ENCODE measurements around the gene CDC25B. TPM values are rescaled to one million over a fixed set of nuclear protein-coding genes. Genes with fewer than 3 reads are reported as not detected.

CDC25B gene
- total and polyA plus RNA-seq, 2 of the 13 experiments (the other 11 are each of a cell fraction or from before 2014, with no cell fraction given), result 14.5 to 19.4 TPM

DNA sequence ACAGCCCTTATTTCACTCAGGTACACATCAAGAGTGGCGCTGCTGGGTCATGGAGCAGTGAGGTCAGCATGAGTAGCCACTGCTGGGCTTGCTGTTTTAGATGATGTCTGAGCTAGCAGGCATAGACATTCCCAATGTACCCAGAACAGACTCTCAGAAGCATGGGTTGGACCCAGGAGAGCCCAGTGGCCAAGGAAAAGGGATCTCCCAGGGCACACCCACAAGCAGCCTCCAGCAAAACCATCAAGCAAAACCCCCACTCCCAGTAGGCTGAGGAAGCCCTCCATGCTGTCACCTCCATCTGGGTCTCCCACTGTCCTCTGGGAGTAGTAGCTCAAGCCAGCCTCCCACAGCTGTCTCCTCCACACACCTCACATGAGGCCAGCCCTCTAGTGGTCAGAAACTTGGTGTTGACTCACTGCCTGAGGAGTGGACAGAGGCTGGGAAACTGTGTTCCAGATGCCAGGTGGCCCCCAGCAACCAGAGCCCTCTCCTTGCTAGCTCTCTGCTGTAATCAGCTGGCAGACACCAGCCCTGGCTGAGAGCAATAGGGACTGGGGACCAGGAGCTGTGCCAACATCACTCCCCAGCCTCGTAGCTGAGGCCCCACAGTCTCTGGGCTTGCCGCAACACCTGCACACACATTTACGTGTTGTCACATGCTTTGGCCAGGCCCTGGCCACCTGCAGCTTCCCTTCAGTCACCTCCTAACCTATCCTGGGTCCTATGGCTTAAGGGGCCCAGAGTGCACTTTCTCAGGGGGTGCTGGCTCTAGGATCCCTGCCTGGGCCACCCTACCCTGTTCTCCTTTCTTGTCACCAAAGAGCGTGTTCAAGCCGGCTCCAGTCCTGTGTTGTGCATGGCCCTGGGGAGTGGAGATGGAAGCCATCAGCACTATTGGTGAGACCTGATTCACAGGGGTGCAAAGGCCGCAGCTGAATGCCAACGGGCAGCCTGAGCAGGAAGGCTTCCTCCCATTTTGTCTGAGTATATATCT, 22.3 kb downstream of the CDC25B start (continued):
- TF ChIP-seq FOXC1 (CRISPR knock-in tag; IDR thresholded peaks at IDR 0.05; ENCODE audit: borderline replicate concordance), result peak; percentile 86
- TF ChIP-seq, protein P1, sequence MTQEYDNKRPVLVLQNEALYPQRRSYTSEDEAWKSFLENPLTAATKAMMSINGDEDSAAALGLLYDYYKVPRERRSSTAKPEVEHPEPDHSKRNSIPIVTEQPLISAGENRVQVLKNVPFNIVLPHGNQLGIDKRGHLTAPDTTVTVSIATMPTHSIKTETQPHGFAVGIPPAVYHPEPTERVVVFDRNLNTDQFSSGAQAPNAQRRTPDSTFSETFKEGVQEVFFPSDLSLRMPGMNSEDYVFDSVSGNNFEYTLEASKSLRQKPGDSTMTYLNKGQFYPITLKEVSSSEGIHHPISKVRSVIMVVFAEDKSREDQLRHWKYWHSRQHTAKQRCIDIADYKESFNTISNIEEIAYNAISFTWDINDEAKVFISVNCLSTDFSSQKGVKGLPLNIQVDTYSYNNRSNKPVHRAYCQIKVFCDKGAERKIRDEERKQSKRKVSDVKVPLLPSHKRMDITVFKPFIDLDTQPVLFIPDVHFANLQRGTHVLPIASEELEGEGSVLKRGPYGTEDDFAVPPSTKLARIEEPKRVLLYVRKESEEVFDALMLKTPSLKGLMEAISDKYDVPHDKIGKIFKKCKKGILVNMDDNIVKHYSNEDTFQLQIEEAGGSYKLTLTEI (CRISPR knock-in tag; conservative IDR thresholded peaks at IDR 0.05), result no peak
- no peak for TF ChIP-seq EZH2 (conservative IDR thresholded peaks at IDR 0.05; ENCODE audit: low read depth, low read length)
- TF ChIP-seq, protein P2, sequence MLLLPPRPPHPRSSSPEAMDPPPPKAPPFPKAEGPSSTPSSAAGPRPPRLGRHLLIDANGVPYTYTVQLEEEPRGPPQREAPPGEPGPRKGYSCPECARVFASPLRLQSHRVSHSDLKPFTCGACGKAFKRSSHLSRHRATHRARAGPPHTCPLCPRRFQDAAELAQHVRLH (CRISPR knock-in tag; IDR thresholded peaks at IDR 0.05; ENCODE audit: borderline replicate concordance, low read depth), result peak; percentile 95; the same call in 1 of the 2 replicates
- peak; percentile 90; the same call in 1 of the 2 replicates for TF ChIP-seq ZNF343 (CRISPR knock-in tag; IDR thresholded peaks at IDR 0.05)
- TF ChIP-seq REL (CRISPR knock-in tag; conservative IDR thresholded peaks at IDR 0.05), result no peak
- no peak for TF ChIP-seq ZNF564 (CRISPR knock-in tag; IDR thresholded peaks at IDR 0.05)
- TF ChIP-seq, protein P3, sequence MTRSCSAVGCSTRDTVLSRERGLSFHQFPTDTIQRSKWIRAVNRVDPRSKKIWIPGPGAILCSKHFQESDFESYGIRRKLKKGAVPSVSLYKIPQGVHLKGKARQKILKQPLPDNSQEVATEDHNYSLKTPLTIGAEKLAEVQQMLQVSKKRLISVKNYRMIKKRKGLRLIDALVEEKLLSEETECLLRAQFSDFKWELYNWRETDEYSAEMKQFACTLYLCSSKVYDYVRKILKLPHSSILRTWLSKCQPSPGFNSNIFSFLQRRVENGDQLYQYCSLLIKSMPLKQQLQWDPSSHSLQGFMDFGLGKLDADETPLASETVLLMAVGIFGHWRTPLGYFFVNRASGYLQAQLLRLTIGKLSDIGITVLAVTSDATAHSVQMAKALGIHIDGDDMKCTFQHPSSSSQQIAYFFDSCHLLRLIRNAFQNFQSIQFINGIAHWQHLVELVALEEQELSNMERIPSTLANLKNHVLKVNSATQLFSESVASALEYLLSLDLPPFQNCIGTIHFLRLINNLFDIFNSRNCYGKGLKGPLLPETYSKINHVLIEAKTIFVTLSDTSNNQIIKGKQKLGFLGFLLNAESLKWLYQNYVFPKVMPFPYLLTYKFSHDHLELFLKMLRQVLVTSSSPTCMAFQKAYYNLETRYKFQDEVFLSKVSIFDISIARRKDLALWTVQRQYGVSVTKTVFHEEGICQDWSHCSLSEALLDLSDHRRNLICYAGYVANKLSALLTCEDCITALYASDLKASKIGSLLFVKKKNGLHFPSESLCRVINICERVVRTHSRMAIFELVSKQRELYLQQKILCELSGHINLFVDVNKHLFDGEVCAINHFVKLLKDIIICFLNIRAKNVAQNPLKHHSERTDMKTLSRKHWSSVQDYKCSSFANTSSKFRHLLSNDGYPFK (CRISPR knock-in tag; IDR thresholded peaks at IDR 0.05; ENCODE audit: borderline replicate concordance), result peak; percentile 80
- no peak for TF ChIP-seq RELA (CRISPR knock-in tag; IDR thresholded peaks at IDR 0.05)
- TF ChIP-seq NFRKB (IDR thresholded peaks at IDR 0.05), result no peak
- TF ChIP-seq RBM39 (IDR thresholded peaks at IDR 0.05; ENCODE audit: low read depth, low read length, poor library complexity, severe bottlenecking), result no peak
- TF ChIP-seq KDM5A (IDR thresholded peaks at IDR 0.05; ENCODE audit: borderline replicate concordance, low read length), result no peak
- TF ChIP-seq TSC22D2 (CRISPR knock-in tag; IDR thresholded peaks at IDR 0.05; ENCODE audit: borderline replicate concordance), result peak; percentile 77; the same call in 1 of the 2 replicates
- no peak for TF ChIP-seq NFE2L2 (IDR thresholded peaks at IDR 0.05; ENCODE audit: low read length)
- peak; percentile 80 for TF ChIP-seq SOX5 (CRISPR knock-in tag; IDR thresholded peaks at IDR 0.05; ENCODE audit: borderline replicate concordance)
- peak; percentile 58 for TF ChIP-seq ZSCAN25 (CRISPR knock-in tag; IDR thresholded peaks at IDR 0.05)
- peak; percentile 96; the same call in 1 of the 2 replicates for TF ChIP-seq ZNF614 (CRISPR knock-in tag; IDR thresholded peaks at IDR 0.05; ENCODE audit: borderline replicate concordance)
- TF ChIP-seq ZNF589 (CRISPR knock-in tag; conservative IDR thresholded peaks at IDR 0.05), result 0 out of 2 replicates have a peak, but pooled peaks have one; percentile 73
- TF ChIP-seq, protein P4, sequence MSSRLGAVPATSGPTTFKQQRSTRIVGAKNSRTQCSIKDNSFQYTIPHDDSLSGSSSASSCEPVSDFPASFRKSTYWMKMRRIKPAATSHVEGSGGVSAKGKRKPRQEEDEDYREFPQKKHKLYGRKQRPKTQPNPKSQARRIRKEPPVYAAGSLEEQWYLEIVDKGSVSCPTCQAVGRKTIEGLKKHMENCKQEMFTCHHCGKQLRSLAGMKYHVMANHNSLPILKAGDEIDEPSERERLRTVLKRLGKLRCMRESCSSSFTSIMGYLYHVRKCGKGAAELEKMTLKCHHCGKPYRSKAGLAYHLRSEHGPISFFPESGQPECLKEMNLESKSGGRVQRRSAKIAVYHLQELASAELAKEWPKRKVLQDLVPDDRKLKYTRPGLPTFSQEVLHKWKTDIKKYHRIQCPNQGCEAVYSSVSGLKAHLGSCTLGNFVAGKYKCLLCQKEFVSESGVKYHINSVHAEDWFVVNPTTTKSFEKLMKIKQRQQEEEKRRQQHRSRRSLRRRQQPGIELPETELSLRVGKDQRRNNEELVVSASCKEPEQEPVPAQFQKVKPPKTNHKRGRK (CRISPR knock-in tag; IDR thresholded peaks at IDR 0.05), result no peak
- TF ChIP-seq, protein P5, sequence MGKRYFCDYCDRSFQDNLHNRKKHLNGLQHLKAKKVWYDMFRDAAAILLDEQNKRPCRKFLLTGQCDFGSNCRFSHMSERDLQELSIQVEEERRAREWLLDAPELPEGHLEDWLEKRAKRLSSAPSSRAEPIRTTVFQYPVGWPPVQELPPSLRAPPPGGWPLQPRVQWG (CRISPR knock-in tag; IDR thresholded peaks at IDR 0.05; ENCODE audit: borderline replicate concordance, low read depth), result no peak

All from HepG2 (cell line).